SK-N-SH treated with all-trans-retinoic acid at 6 μM for 48 hours (cell line): ENCODE measurements around the gene OR9Q1.

Experiments used
- ATAC-seq: fragments of 200-7000 bp; cut with Tn5 transposase; 3 replicates; pipeline ENCODE4 v1.9.1; 2020; ENCODE audit warnings: mild to moderate bottlenecking, moderate library complexity
- ARNTL ChIP-seq: fragments of 450-650 bp; formaldehyde crosslinking; IDR thresholded peaks from 2 replicates; pipeline ENCODE4 v1.5.0; 2020; ENCODE audit warnings: low read depth, mild to moderate bottlenecking, moderate library complexity, borderline replicate concordance
- BACH2 ChIP-seq: fragments of 250-450 bp; sonication (Bioruptor Pico); IDR thresholded peaks from 2 replicates; pipeline ENCODE4 v1.9.0; 2021; ENCODE audit warnings: mild to moderate bottlenecking, borderline replicate concordance
- CSDC2 ChIP-seq: fragments of 250-450 bp; sonication (Bioruptor Pico); IDR thresholded peaks from 2 replicates; pipeline ENCODE4 v1.5.0; 2020; ENCODE audit warnings: mild to moderate bottlenecking, moderate library complexity
- ESRRG ChIP-seq: fragments of 250-450 bp; sonication (Bioruptor Pico); IDR thresholded peaks from 2 replicates; pipeline ENCODE4 v1.6.1; 2021; ENCODE audit warnings: mild to moderate bottlenecking
- GLIS3 ChIP-seq: fragments of 250-450 bp; sonication (Bioruptor Pico); IDR thresholded peaks from 2 replicates; pipeline ENCODE4 v1.5.0; 2020; ENCODE audit warnings: mild to moderate bottlenecking, moderate library complexity
- ISL1 ChIP-seq: fragments of 250-450 bp; sonication (Bioruptor Pico); IDR thresholded peaks from 2 replicates; pipeline ENCODE4 v2.1.2; 2022; ENCODE audit warnings: mild to moderate bottlenecking, moderate library complexity
- PPARA ChIP-seq: fragments of 250-450 bp; sonication (Bioruptor Pico); IDR thresholded peaks from 2 replicates; pipeline ENCODE4 v1.5.0; 2020; ENCODE audit warnings: mild to moderate bottlenecking, borderline replicate concordance
- SNAI2 ChIP-seq: fragments of 250-450 bp; sonication (Bioruptor Pico); IDR thresholded peaks from 2 replicates; pipeline ENCODE4 v1.5.0; 2020; ENCODE audit warnings: mild to moderate bottlenecking, moderate library complexity
- TCF4 ChIP-seq: fragments of 250-450 bp; sonication (Bioruptor Pico); IDR thresholded peaks from 2 replicates; pipeline ENCODE4 v1.8.0; 2021; ENCODE audit warnings: mild to moderate bottlenecking, moderate library complexity, borderline replicate concordance
- TOX ChIP-seq: fragments of 250-450 bp; sonication (Bioruptor Pico); IDR thresholded peaks from 2 replicates; pipeline ENCODE4 v1.8.0; 2021; ENCODE audit warnings: mild to moderate bottlenecking, moderate library complexity, borderline replicate concordance
- ZC3H10 ChIP-seq: fragments of 250-450 bp; sonication (Bioruptor Pico); IDR thresholded peaks from 2 replicates; pipeline ENCODE4 v1.5.1; 2021; ENCODE audit warnings: mild to moderate bottlenecking, moderate library complexity
- ZFP3 ChIP-seq: fragments of 250-450 bp; sonication (Bioruptor Pico); IDR thresholded peaks from 2 replicates; pipeline ENCODE4 v1.5.0; 2020; ENCODE audit warnings: mild to moderate bottlenecking, moderate library complexity
- ZFP30 ChIP-seq: fragments of 450-650 bp; formaldehyde crosslinking; IDR thresholded peaks from 2 replicates; pipeline ENCODE4 v1.5.0; 2022; ENCODE audit warnings: mild to moderate bottlenecking, moderate library complexity
- ZNF565 ChIP-seq: fragments of 450-650 bp; formaldehyde crosslinking; conservative IDR thresholded peaks from 2 replicates; pipeline ENCODE4 v1.5.0; 2020; ENCODE audit warnings: low read depth, mild to moderate bottlenecking, moderate library complexity
- ZNF70 ChIP-seq: fragments of 450-650 bp; formaldehyde crosslinking; IDR thresholded peaks from 2 replicates; pipeline ENCODE4 v1.5.0; 2020; ENCODE audit warnings: mild to moderate bottlenecking, moderate library complexity
- ZNF8 ChIP-seq: fragments of 450-650 bp; formaldehyde crosslinking; IDR thresholded peaks from 2 replicates; pipeline ENCODE4 v1.5.0; 2020; ENCODE audit warnings: mild to moderate bottlenecking, moderate library complexity
- TF ChIP-seq, protein P1 (sequence below): fragments of 250-450 bp; sonication (Bioruptor Pico); IDR thresholded peaks from 2 replicates; pipeline ENCODE4 v1.5.1; 2020; ENCODE audit warnings: low read depth, mild to moderate bottlenecking, moderate library complexity
- TF ChIP-seq, protein P2 (sequence below): fragments of 250-450 bp; sonication (Bioruptor Pico); IDR thresholded peaks from 2 replicates; pipeline ENCODE4 v1.5.1; 2021; ENCODE audit warnings: mild to moderate bottlenecking, moderate library complexity
- TF ChIP-seq, protein P3 (sequence below): fragments of 250-450 bp; sonication (Bioruptor Pico); IDR thresholded peaks from 2 replicates; pipeline ENCODE4 v1.5.0; 2020; ENCODE audit warnings: mild to moderate bottlenecking, moderate library complexity
- TF ChIP-seq, protein P4 (sequence below): fragments of 250-450 bp; sonication (Bioruptor Pico); IDR thresholded peaks from 2 replicates; pipeline ENCODE4 v1.8.0; 2021; ENCODE audit warnings: low read depth, mild to moderate bottlenecking, moderate library complexity, borderline replicate concordance

Gene OR9Q1

DNA sequence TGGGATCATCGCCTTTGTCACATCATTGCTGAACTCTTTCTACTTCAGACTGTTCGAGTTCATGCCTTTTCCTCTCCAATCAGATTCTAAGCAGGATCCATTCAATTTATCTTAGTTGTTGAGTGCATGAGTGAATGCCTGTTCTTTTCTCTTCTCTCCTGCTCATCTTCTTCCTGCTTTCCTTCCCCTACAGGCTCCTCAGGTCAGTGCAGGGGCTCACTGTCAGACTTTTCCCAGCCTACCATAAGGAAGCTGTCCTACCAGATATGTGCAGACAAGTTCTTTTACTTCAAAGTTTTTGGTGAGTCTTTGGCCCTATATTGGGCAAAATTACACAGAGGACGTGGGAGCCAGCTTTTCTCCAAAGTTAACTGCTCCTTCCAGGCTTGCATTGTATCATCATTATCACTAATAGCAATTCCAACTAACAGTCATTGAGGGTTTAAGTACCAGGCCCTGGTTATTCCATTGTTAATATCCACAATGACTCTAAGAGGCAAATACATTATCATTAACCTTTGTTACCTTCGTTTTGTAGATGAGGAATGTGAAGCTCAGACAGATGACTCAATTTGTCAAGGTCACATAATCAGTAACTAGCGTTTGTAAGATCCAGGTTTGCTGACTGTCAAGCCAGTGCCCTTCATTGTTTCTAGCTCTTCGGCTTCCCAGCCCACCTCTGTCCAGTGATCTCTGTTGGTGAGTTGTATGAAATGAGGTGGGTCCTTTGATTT is 37.4 kb downstream of the OR9Q1 start (continued):
- TF ChIP-seq ZNF8 (CRISPR knock-in tag): no peak
- TF ChIP-seq, protein P1, sequence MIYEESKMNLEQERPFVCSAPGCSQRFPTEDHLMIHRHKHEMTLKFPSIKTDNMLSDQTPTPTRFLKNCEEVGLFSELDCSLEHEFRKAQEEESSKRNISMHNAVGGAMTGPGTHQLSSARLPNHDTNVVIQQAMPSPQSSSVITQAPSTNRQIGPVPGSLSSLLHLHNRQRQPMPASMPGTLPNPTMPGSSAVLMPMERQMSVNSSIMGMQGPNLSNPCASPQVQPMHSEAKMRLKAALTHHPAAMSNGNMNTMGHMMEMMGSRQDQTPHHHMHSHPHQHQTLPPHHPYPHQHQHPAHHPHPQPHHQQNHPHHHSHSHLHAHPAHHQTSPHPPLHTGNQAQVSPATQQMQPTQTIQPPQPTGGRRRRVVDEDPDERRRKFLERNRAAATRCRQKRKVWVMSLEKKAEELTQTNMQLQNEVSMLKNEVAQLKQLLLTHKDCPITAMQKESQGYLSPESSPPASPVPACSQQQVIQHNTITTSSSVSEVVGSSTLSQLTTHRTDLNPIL (CRISPR knock-in tag): no peak

DNA sequence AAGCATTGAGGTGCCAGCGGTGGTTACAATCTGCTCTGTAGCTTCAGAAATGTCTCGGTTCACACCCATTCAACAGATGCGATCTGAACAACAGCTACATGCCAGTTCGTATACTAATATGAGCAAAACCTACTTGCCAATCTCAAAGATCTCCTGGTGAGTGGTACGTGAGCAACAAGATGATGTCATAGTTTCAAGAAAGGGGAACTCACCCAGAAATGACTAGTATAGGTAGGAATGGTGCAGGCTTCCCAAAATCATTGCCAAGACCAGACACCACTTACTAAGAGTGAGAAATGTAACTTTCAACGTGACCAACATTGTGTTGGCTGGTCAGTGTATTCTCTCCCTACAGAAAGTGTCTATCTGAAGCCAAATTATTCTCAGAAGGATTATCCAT is 38.1 kb downstream of the OR9Q1 start:
- TF ChIP-seq ISL1 (CRISPR knock-in tag): no peak
- TF ChIP-seq ARNTL (CRISPR knock-in tag): no peak
- no peak for TF ChIP-seq ZNF8 (CRISPR knock-in tag)
- TF ChIP-seq, protein P1 (CRISPR knock-in tag): no peak
- no peak for TF ChIP-seq ZNF70
- no peak for TF ChIP-seq SNAI2 (CRISPR knock-in tag)
- TF ChIP-seq TCF4 (CRISPR knock-in tag): no peak
- no peak for TF ChIP-seq GLIS3 (CRISPR knock-in tag)
- TF ChIP-seq CSDC2 (CRISPR knock-in tag): no peak
- TF ChIP-seq, protein P2, sequence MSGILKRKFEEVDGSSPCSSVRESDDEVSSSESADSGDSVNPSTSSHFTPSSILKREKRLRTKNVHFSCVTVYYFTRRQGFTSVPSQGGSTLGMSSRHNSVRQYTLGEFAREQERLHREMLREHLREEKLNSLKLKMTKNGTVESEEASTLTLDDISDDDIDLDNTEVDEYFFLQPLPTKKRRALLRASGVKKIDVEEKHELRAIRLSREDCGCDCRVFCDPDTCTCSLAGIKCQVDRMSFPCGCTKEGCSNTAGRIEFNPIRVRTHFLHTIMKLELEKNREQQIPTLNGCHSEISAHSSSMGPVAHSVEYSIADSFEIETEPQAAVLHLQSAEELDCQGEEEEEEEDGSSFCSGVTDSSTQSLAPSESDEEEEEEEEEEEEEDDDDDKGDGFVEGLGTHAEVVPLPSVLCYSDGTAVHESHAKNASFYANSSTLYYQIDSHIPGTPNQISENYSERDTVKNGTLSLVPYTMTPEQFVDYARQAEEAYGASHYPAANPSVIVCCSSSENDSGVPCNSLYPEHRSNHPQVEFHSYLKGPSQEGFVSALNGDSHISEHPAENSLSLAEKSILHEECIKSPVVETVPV (CRISPR knock-in tag): no peak
- TF ChIP-seq ZNF565 (CRISPR knock-in tag): no peak
- no peak for TF ChIP-seq BACH2 (CRISPR knock-in tag)
- TF ChIP-seq, protein P3, sequence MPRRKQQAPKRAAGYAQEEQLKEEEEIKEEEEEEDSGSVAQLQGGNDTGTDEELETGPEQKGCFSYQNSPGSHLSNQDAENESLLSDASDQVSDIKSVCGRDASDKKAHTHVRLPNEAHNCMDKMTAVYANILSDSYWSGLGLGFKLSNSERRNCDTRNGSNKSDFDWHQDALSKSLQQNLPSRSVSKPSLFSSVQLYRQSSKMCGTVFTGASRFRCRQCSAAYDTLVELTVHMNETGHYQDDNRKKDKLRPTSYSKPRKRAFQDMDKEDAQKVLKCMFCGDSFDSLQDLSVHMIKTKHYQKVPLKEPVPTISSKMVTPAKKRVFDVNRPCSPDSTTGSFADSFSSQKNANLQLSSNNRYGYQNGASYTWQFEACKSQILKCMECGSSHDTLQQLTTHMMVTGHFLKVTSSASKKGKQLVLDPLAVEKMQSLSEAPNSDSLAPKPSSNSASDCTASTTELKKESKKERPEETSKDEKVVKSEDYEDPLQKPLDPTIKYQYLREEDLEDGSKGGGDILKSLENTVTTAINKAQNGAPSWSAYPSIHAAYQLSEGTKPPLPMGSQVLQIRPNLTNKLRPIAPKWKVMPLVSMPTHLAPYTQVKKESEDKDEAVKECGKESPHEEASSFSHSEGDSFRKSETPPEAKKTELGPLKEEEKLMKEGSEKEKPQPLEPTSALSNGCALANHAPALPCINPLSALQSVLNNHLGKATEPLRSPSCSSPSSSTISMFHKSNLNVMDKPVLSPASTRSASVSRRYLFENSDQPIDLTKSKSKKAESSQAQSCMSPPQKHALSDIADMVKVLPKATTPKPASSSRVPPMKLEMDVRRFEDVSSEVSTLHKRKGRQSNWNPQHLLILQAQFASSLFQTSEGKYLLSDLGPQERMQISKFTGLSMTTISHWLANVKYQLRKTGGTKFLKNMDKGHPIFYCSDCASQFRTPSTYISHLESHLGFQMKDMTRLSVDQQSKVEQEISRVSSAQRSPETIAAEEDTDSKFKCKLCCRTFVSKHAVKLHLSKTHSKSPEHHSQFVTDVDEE (CRISPR knock-in tag): no peak
- TF ChIP-seq, protein P4, sequence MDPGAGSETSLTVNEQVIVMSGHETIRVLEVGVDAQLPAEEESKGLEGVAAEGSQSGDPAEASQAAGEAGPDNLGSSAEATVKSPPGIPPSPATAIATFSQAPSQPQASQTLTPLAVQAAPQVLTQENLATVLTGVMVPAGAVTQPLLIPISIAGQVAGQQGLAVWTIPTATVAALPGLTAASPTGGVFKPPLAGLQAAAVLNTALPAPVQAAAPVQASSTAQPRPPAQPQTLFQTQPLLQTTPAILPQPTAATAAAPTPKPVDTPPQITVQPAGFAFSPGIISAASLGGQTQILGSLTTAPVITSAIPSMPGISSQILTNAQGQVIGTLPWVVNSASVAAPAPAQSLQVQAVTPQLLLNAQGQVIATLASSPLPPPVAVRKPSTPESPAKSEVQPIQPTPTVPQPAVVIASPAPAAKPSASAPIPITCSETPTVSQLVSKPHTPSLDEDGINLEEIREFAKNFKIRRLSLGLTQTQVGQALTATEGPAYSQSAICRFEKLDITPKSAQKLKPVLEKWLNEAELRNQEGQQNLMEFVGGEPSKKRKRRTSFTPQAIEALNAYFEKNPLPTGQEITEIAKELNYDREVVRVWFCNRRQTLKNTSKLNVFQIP (CRISPR knock-in tag): no peak
- TF ChIP-seq ESRRG (CRISPR knock-in tag): no peak
- TF ChIP-seq PPARA (CRISPR knock-in tag): no peak
- no peak for TF ChIP-seq ZC3H10 (CRISPR knock-in tag)
- no peak for TF ChIP-seq ZFP30
- TF ChIP-seq ZFP3 (CRISPR knock-in tag): no peak
- ATAC-seq: no peak

DNA sequence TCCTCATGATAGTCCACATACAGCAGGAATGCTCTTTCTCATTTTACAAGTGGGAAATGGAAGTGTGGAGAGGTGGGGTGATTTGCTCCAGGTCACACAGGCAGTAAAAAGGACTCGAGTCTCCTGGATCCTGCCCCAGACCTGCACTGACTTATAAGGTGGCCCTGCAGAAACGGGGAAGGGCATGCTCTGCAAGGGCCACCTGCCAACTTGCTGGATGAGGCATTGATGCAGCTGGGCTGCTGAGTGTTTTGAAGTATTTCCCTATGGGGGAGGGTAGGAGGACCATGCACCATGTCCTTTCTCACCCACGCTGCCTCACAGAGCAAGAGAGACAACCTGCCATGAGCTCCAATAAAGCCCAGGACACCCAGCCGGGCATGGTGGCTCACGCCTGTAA is 44.0 kb downstream of the OR9Q1 start:
- no peak for ATAC-seq
- TF ChIP-seq, protein P3 (CRISPR knock-in tag): no peak
- TF ChIP-seq ESRRG (CRISPR knock-in tag): no peak
- no peak for TF ChIP-seq ZNF70
- no peak for TF ChIP-seq ARNTL (CRISPR knock-in tag)
- no peak for TF ChIP-seq ZFP30
- TF ChIP-seq TCF4 (CRISPR knock-in tag): no peak
- TF ChIP-seq GLIS3 (CRISPR knock-in tag): no peak
- TF ChIP-seq ZFP3 (CRISPR knock-in tag): no peak
- TF ChIP-seq ZNF565 (CRISPR knock-in tag): no peak
- no peak for TF ChIP-seq SNAI2 (CRISPR knock-in tag)
- TF ChIP-seq TOX (CRISPR knock-in tag): no peak
